Ectodermal cell (in vitro differentiated cells): Measurements from ENCODE around the gene SH3PXD2B.

Source experiments
- H3K27ac ChIP-seq: 2 replicates; pipeline ENCODE4 v1.7.0; 2013; ENCODE audit warnings: mild to moderate bottlenecking, low read depth, low read length; ENCODE audit not compliant: insufficient read depth, poor library complexity, severe bottlenecking
- H3K27me3 ChIP-seq: 2 replicates; pipeline ENCODE4 v1.7.0; 2013; ENCODE audit warnings: mild to moderate bottlenecking, low read length; ENCODE audit not compliant: insufficient read depth, control insufficient read depth, poor library complexity, severe bottlenecking
- H3K36me3 ChIP-seq: one replicate; pipeline ENCODE4 v1.7.0; 2013; ENCODE audit warnings: low read length; ENCODE audit not compliant: control insufficient read depth, insufficient read depth
- H3K4me1 ChIP-seq: one replicate; pipeline ENCODE4 v1.7.0; 2013; ENCODE audit warnings: low read length; ENCODE audit not compliant: control insufficient read depth, insufficient read depth
- H3K4me3 ChIP-seq: 2 replicates; pipeline ENCODE4 v1.7.0; 2013; ENCODE audit warnings: low read depth, low read length, control low read depth; ENCODE audit not compliant: insufficient read depth
- H3K9me3 ChIP-seq: 2 replicates; pipeline ENCODE4 v1.7.0; 2013; ENCODE audit warnings: mild to moderate bottlenecking, low read length, moderate library complexity; ENCODE audit not compliant: control insufficient read depth
- WGBS, 2 experiments: methylation state at CpG; one replicate each; pipeline ENCODE4 v1.1.7; 2013; ENCODE audit warnings: missing lambda C conversion rate in 2 of 2; 5-methylcytosine and 5-hydroxymethylcytosine counted together

SH3PXD2B gene

GRCh38 chr5:172322028-172322965 is 132.0 kb downstream of the SH3PXD2B start:
- WGBS, 2 experiments: 90 to 93% methylated on average over 8 to 9 of the region's 9 CpGs
- Histone ChIP-seq H3K4me1 (no peaks in the 10 kb centered on the region), H3K27me3 (no peaks in the 10 kb centered on the region), H3K9me3 (no peaks in the 10 kb centered on the region), H3K27ac (no peak overlapping the region), H3K36me3 (no peaks in the 10 kb centered on the region), H3K4me3 (no peak overlapping the region)

DNA sequence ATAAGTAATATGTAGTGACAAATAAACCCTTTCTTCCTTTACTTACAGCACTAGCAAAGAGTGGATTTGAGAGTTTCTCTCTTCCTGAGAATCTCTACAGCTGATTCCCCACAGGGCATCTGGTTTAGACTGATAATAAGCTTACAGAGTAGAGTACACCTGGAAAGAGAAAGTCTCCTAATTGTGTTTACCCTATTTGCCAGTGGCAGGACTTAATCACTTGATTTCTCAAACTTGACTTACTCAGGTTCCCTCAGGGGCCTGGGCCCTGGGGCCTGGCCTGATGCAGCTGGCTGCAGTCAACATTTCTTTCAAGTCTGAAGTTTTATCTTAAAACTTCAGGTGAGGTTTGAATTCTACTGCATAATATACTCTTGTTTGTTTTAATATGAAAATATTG is 132.7 kb downstream of the SH3PXD2B start:
- Histone ChIP-seq H3K9me3 (no peaks in the 10 kb centered on the region), H3K4me1 (no peaks in the 10 kb centered on the region), H3K27ac (no peak overlapping the region), H3K27me3 (no peaks in the 10 kb centered on the region), H3K4me3 (no peak overlapping the region), H3K36me3 (no peaks in the 10 kb centered on the region)

GRCh38 chr5:172319708-172320441 is 134.4 kb downstream of the SH3PXD2B start:
- H3K27me3 ChIP-seq: no peaks in the 10 kb centered on the region
- H3K36me3 ChIP-seq: no peaks in the 10 kb centered on the region
- no peaks in the 10 kb centered on the region for H3K4me1 ChIP-seq
- no peak overlapping the region for H3K27ac ChIP-seq
- no peak overlapping the region for H3K4me3 ChIP-seq
- H3K9me3 ChIP-seq: no peaks in the 10 kb centered on the region
- WGBS, 2 experiments: 90 to 92% methylated on average over 4 of the region's 4 CpGs

DNA sequence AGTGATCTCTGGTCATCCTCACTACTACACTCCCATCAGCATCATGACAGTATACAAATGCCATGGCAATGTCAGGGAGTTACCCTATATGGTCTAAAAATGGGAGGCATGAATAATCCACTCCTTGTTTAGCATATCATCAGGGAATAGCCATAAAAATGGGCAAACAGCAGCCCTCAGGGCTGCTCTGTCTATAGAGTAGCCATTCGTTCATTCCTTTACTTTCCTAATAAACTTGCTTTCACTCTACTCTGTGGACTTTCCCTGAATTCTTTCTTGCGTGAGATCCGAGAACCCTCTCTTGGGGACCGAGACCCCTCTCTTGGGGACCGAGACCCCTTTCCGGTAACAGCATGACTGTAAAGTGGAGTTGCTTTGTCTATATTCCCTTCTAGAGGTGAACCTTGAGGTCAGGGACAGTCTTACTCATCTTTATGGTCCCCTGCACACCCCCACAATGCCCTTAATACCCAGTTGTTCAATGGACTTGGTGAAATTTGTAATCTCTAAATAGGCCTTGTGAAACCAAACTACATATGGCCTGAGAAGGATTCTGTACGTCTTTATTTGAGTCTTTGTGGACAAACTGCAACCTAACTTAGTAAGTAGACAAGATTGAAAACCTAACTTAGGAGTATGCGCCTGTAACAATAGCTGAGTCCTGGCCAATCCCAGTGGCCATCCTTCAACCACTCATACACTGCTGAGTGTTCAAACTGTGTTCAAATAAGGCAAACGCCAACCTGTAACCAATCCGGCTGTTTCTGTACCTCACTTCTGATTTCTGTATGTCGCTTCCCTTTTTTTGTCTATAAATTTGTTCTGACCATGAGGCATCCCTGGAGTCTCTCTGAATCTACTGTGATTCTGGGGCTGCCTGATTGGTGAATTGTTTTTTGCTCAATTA is 138.5 kb downstream of the SH3PXD2B start:
- 95% methylated on average over 11 of the region's 11 CpGs for WGBS, 2 experiments
- no peaks in the 10 kb centered on the region for H3K36me3 ChIP-seq
- no peak overlapping the region for H3K4me3 ChIP-seq
- H3K9me3 ChIP-seq: no peaks in the 10 kb centered on the region
- no peaks in the 10 kb centered on the region for H3K4me1 ChIP-seq
- H3K27me3 ChIP-seq: no peaks in the 10 kb centered on the region
- H3K27ac ChIP-seq: no peak overlapping the region

GRCh38 chr5:172313915-172314314 is 140.4 kb downstream of the SH3PXD2B start:
- WGBS, 2 experiments: 96 to 98% methylated on average over 4 of the region's 4 CpGs
- no peak overlapping the region for H3K27ac ChIP-seq
- no peaks in the 10 kb centered on the region for H3K27me3 ChIP-seq
- H3K4me3 ChIP-seq: no peak overlapping the region
- H3K4me1 ChIP-seq: no peaks in the 10 kb centered on the region
- H3K36me3 ChIP-seq: no peaks in the 10 kb centered on the region
- no peaks in the 10 kb centered on the region for H3K9me3 ChIP-seq

DNA sequence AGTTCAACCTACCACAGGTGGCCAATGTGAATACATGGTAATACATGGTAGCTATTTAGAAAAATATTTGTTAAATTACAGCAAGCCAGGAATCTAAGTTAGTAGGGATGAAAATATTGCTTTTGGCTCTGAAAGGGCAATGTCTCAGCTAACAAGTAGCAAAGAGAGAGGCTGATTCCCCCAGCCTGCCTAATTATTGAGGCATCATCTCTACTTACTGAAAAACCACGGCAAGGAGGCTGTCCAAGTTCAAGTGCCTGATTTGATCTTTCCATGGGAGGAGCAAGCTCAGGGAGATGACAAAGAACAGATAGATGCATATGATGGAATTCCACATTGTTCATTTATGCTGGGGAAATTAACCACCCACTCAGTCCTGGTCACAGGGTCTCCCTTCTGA is 142.0 kb downstream of the SH3PXD2B start:
- Histone ChIP-seq H3K27me3 (no peaks in the 10 kb centered on the region), H3K9me3 (no peaks in the 10 kb centered on the region), H3K4me3 (no peak overlapping the region), H3K27ac (no peak overlapping the region), H3K36me3 (no peaks in the 10 kb centered on the region), H3K4me1 (no peaks in the 10 kb centered on the region)
- WGBS, 2 experiments: 82 to 93% methylated on average over 1 of the region's 1 CpG

DNA sequence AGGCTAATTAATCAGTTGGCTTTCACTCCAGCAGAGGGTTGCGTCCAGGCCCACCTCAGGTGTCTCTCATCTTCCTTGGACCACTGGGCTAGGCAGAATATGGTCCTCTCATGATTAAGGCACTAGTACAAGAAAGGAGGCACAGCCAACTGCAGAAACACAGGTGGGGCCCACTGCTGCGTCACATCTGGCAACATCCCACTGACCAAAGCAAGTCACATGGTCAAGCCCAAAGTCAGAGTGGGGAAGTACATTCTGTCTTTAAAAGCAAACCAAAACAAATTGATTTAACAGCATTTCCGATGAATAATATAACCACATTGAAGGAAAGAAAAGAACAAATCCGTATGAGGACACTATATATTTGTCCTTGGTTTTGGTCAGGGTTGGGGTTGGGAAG is 142.7 kb downstream of the SH3PXD2B start:
- WGBS, 2 experiments: 89 to 92% methylated on average over 4 of the region's 4 CpGs
- Histone ChIP-seq H3K4me3 (no peak overlapping the region), H3K27me3 (no peaks in the 10 kb centered on the region)

DNA sequence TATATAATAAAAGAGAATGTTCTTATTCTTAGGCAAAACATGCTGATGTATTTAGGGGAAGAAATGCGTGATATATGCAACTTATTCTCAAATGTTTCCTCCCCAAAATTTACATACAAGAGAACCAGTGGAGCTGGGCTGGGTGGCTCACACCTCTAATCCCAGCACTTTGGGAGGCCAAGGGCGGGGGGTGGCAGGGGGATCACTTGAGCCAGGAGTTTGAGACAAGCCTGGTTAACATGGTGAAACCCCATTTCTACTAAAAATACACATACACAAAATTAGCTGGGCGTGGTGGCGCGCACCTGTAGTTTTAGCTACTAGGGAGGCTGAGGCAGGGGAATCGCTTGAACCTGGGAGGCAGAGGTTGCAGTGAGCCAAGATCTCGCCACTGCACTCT is 143.3 kb downstream of the SH3PXD2B start:
- H3K9me3 ChIP-seq: peaks cover 2% of the 10 kb centered on the region
- H3K4me1 ChIP-seq: no peaks in the 10 kb centered on the region
- 92 to 97% methylated on average over 6 of the region's 7 CpGs for WGBS, 2 experiments
- no peaks in the 10 kb centered on the region for H3K36me3 ChIP-seq
- no peaks in the 10 kb centered on the region for H3K27me3 ChIP-seq
- H3K4me3 ChIP-seq: no peak overlapping the region
- H3K27ac ChIP-seq: no peak overlapping the region

More for the DNA sequence above, 142.7 kb downstream of the SH3PXD2B start:
- Histone ChIP-seq H3K9me3 (no peaks in the 10 kb centered on the region), H3K36me3 (no peaks in the 10 kb centered on the region), H3K4me1 (no peaks in the 10 kb centered on the region), H3K27ac (no peak overlapping the region)

DNA sequence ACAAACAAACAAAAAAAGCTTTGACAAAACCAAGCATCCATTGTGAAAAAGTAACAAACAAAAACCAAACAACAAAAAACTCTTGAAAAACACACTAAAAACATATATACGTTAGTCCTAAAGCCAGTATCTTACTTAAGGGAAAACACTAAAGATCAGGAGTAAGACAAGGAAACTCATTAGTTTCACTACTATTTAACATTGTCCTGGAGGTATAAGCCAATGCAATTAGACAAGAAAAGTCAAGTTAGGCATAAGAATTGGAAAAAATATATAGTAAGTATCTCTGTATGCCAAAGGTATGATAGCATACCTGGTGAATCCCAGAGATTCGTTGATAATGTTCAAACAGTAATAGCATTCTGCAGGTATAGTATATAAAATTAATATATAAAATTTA is 148.9 kb downstream of the SH3PXD2B start:
- Histone ChIP-seq H3K9me3 (peaks cover 2% of the 10 kb centered on the region), H3K4me1 (no peaks in the 10 kb centered on the region), H3K27ac (no peak overlapping the region), H3K36me3 (no peaks in the 10 kb centered on the region), H3K4me3 (no peak overlapping the region), H3K27me3 (no peaks in the 10 kb centered on the region)
- 90 to 100% methylated on average over 1 of the region's 2 CpGs for WGBS, 2 experiments
